ENCODE results near the gene SLC29A4. TPM values are rescaled to one million over a fixed set of nuclear protein-coding genes. Genes with fewer than 3 reads are reported as not detected.
"Not testable (repeated sequence)": the region's sequence is repeated elsewhere in the genome, so short reads cannot be mapped to it uniquely, and the experiment has no call there.

The SLC29A4 gene
- polyA plus RNA-seq, 1 donor = 22.7 TPM

DNA sequence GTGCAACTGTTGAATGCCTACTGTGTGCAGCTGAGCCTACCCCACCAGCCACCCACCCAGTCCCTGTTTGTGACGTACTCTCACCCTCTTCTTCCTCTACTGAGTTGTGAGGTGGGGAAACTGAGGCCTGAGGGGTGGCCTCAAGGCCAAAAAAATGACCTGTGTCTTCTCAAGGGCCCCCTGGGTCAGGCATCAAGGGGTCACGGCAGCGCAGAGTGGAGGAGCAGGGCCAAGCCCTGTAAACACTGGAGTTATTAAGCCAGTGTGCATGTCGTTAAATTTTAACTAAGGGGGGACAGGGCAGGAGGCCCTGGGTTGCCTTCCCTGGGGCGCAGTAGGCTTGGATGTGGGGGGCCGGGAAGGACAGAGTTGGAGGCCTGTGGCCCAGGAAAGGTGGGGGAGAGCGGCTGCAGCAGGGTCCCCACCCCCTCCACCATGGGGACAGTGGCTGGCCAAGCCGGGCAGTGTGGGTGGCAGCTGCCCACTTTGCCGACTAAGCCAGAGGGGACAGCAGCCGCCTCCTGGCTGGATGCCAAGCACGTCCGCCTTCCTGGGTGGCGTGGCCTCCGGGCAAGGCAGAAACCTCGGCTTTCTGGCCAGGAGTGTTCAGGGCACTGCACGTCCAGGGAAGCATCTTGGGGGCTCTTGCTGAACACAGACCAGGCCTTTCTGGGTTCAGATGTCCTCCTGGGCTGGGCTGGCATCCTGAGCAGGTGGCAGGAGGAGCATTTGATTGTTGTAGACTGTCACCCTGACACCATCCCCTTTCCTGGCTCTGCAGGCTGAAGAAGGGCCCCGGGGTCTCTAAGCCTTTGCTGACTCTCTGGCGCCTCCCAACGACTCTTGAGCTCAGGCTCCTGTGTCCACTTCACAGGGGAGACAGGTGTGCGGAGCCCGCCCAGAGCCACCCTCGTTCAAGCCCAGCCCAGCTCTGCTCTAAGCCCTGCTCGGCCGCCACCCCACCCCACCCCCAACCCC, 1.9 kb downstream of the SLC29A4 start:
- no CpG with 5 or more reads among the region's 24 CpGs for WGBS (ENCODE audit: insufficient coverage, low lambda C conversion rate)
- DNase-seq = peak; percentile 65 to 91
- H3K9me3 ChIP-seq (ENCODE audit: control insufficient read depth, low read depth, low read length) = peaks cover 3% of the 10 kb centered on the region
- no peaks in the 10 kb centered on the region for H3K27me3 ChIP-seq (ENCODE audit: control insufficient read depth, insufficient read depth, low read length)
- H3K4me3 ChIP-seq (ENCODE audit: low read length) = peak overlapping the region; percentile 33
- peak overlapping the region; percentile 78 for H3K27ac ChIP-seq (ENCODE audit: low read length)
- H3K4me1 ChIP-seq (ENCODE audit: control insufficient read depth, insufficient read depth, low read length) = peaks cover 3% of the 10 kb centered on the region
- peaks cover 9% of the 10 kb centered on the region for H3K36me3 ChIP-seq (ENCODE audit: control insufficient read depth, insufficient read depth, low read length)

DNA sequence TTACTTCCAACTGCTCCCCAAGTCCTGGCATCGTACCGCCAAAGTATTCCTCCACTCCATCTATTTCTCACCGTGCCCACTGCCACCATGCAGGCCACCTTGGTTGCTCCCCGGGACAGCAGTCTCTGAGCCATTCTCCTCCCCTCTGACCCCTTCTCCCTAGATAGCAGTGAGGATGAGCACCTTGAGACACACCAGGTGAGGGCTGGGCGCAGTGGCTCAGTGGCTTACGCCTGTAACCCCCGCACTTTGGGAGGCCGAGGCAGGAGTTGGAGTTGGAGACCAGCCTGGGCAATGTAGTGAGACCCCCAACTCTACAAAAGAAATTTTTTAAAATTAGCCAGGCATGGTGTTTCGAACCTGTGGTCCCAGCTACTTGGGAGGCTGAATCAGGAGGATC, 4.2 kb downstream of the SLC29A4 start:
- peaks cover 22% of the 10 kb centered on the region for H3K36me3 ChIP-seq (ENCODE audit: control insufficient read depth, insufficient read depth, low read length)
- no peak for DNase-seq
- no CpG with 5 or more reads among the region's 9 CpGs for WGBS (ENCODE audit: insufficient coverage, low lambda C conversion rate)
- H3K9me3 ChIP-seq (ENCODE audit: control insufficient read depth, low read depth, low read length) = peaks cover 3% of the 10 kb centered on the region
- no peak overlapping the region for H3K4me3 ChIP-seq (ENCODE audit: low read length)
- no peak overlapping the region for H3K27ac ChIP-seq (ENCODE audit: low read length)
- H3K4me1 ChIP-seq (ENCODE audit: control insufficient read depth, insufficient read depth, low read length) = peaks cover 3% of the 10 kb centered on the region
- H3K27me3 ChIP-seq (ENCODE audit: control insufficient read depth, insufficient read depth, low read length) = no peaks in the 10 kb centered on the region

DNA sequence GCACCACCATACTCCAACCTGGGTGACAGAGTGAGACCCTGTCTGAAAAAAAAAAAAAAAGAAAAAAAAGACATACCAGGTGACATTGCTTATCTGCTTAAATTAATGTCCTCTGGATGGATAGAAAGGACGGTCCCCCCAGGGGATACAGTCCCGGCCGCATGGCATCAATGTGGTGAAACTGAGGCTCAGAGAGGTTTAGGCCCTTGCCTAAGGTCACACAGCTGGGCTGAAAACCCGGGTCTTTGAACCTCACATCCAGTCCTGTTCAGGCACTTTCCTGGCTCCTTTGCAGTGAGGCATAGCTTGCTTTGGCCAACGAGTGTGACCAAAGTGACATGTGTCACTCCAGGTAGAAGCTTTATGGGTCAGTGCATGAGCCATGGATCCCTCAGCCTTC, 4.6 kb downstream of the SLC29A4 start:
- DNase-seq; H3K4me3 ChIP-seq (ENCODE audit: low read length); H3K9me3 ChIP-seq (ENCODE audit: control insufficient read depth, low read depth, low read length); H3K27ac ChIP-seq (ENCODE audit: low read length); H3K27me3 ChIP-seq (ENCODE audit: control insufficient read depth, insufficient read depth, low read length); H3K4me1 ChIP-seq (ENCODE audit: control insufficient read depth, insufficient read depth, low read length): not testable (repeated sequence)
- no CpG with 5 or more reads among the region's 5 CpGs for WGBS (ENCODE audit: insufficient coverage, low lambda C conversion rate)
- H3K36me3 ChIP-seq (ENCODE audit: control insufficient read depth, insufficient read depth, low read length) = peaks cover 22% of the 10 kb centered on the region

DNA sequence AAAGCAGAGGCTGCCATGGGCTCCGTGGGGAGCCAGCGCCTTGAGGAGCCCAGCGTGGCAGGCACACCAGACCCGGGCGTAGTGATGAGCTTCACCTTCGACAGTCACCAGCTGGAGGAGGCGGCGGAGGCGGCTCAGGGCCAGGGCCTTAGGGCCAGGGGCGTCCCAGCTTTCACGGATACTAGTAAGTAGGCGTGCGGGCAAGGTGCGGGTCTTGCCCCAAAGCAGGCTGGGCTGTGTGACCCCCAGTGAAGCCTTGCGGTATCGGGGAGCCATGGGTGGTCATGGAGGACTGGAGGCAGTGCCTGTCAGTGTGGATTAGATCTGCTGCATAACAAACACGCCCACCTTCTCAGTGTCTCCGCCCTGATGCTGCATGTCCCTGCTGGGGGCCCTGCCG, 5.1 kb downstream of the SLC29A4 start:
- H3K36me3 ChIP-seq (ENCODE audit: control insufficient read depth, insufficient read depth, low read length) = peaks cover 22% of the 10 kb centered on the region
- no peak for DNase-seq
- WGBS (ENCODE audit: insufficient coverage, low lambda C conversion rate) = no CpG with 5 or more reads among the region's 19 CpGs
- no peak overlapping the region for H3K27ac ChIP-seq (ENCODE audit: low read length)
- peaks cover 3% of the 10 kb centered on the region for H3K9me3 ChIP-seq (ENCODE audit: control insufficient read depth, low read depth, low read length)
- H3K27me3 ChIP-seq (ENCODE audit: control insufficient read depth, insufficient read depth, low read length) = no peaks in the 10 kb centered on the region
- no peak overlapping the region for H3K4me3 ChIP-seq (ENCODE audit: low read length)
- peaks cover 3% of the 10 kb centered on the region for H3K4me1 ChIP-seq (ENCODE audit: control insufficient read depth, insufficient read depth, low read length)

DNA sequence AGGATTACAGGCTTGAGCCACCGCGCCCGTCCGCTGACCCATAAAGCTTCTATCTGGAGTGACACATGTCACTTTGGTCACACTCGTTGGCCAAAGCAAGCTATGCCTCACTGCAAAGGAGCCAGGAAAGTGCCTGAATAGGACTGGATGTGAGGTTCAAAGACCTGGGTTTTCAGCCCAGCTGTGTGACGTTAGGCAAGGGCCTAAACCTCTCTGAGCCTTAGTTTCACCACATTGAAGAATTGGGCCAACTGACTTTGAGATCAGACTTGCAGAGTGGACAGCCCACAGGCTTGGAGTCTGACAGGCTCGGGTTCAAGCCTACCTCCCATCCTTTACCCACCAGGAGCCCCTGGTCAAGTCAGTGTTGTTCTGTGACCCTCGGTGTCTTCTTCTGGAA, 5.8 kb downstream of the SLC29A4 start:
- no CpG with 5 or more reads among the region's 8 CpGs for WGBS (ENCODE audit: insufficient coverage, low lambda C conversion rate)

DNA sequence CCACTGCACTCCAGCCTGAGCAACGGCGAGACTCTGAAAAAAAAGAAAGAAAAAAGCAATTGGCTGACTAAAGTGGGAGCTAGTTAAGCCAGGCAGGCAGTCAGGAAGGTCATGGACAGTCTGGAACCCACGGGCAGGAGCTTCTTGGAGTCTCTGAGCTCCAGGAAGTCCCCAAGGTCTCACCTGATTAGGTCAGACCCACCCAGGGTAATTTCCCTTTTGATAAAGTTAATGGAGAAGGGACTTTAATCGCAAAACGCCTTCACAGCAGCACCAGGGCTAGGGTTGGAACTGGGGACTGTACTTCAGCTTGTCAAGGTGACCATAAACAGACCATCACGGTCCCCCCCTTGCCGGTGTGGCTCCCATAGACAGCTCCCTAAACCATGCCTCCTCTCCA, 6.6 kb downstream of the SLC29A4 start:
- peaks cover 6% of the 10 kb centered on the region for H3K9me3 ChIP-seq (ENCODE audit: control insufficient read depth, low read depth, low read length)
- no CpG with 5 or more reads among the region's 7 CpGs for WGBS (ENCODE audit: insufficient coverage, low lambda C conversion rate)
- no peaks in the 10 kb centered on the region for H3K27me3 ChIP-seq (ENCODE audit: control insufficient read depth, insufficient read depth, low read length)
- peaks cover 26% of the 10 kb centered on the region for H3K36me3 ChIP-seq (ENCODE audit: control insufficient read depth, insufficient read depth, low read length)
- no peak overlapping the region for H3K4me3 ChIP-seq (ENCODE audit: low read length)
- DNase-seq = peak in 1 of 2 donors; percentile 54
- H3K27ac ChIP-seq (ENCODE audit: low read length) = no peak overlapping the region
- H3K4me1 ChIP-seq (ENCODE audit: control insufficient read depth, insufficient read depth, low read length) = peaks cover 3% of the 10 kb centered on the region

More for the DNA sequence above, 5.8 kb downstream of the SLC29A4 start:
- not testable (repeated sequence) for H3K9me3 ChIP-seq (ENCODE audit: control insufficient read depth, low read depth, low read length); H3K4me1 ChIP-seq (ENCODE audit: control insufficient read depth, insufficient read depth, low read length); H3K27me3 ChIP-seq (ENCODE audit: control insufficient read depth, insufficient read depth, low read length); H3K27ac ChIP-seq (ENCODE audit: low read length); DNase-seq; H3K4me3 ChIP-seq (ENCODE audit: low read length)
- peaks cover 22% of the 10 kb centered on the region for H3K36me3 ChIP-seq (ENCODE audit: control insufficient read depth, insufficient read depth, low read length)

DNA sequence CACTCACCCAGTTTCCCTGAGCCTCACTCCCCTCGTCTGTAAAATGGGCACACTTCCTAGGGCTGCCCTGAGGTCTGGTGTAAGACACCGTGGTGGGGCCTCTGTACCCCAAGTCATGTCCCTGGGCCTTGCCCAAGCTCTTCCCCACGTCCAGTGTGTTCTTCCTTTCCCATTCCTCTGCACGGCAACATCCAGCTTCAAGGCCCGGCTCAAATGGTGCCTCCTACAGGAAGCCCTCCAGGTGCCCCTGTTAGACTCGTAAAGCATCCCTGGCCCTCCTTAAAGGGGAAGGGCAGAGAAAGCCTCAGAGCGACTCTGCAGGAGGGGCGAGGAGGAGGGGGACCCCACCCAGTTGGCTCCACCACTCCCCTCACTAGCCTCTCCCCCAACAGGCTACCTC, 8.6 kb downstream of the SLC29A4 start:
- H3K36me3 ChIP-seq (ENCODE audit: control insufficient read depth, insufficient read depth, low read length) = peaks cover 38% of the 10 kb centered on the region
- WGBS (ENCODE audit: insufficient coverage, low lambda C conversion rate) = no CpG with 5 or more reads among the region's 8 CpGs
- no peak for DNase-seq
- H3K4me3 ChIP-seq (ENCODE audit: low read length) = no peak overlapping the region
- peaks cover 8% of the 10 kb centered on the region for H3K9me3 ChIP-seq (ENCODE audit: control insufficient read depth, low read depth, low read length)
- H3K27me3 ChIP-seq (ENCODE audit: control insufficient read depth, insufficient read depth, low read length) = no peaks in the 10 kb centered on the region
- no peak overlapping the region for H3K27ac ChIP-seq (ENCODE audit: low read length)
- H3K4me1 ChIP-seq (ENCODE audit: control insufficient read depth, insufficient read depth, low read length) = peaks cover 2% of the 10 kb centered on the region

DNA sequence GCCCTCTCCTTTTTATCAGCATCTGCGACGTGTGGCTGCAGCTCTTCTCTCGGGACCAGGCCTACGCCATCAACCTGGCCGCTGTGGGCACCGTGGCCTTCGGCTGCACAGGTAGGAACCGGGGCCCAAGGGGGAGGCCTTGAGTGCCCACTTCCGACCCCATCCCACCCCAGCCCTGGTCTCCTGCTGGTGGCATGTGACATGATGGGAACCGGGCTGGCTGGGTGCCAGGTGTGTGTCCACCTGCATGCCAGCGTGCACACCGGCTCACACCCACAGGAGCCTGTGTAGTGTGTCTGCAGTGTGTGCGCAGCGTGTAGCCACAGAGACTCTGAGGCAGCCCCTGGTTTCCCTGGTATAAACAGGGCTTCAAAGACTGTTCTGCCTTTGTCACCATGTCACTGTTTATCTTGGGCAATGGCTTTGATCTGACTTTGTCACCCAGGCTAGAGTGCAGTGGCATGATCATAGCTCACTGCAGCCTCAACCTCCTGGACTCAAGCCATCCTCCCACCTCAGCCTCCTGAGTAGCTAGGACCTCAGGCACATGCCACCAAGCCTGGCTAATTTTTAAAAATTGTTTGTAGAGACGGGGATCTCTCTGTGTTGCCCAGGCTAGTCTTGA, 9.1 kb downstream of the SLC29A4 start:
- H3K9me3 ChIP-seq (ENCODE audit: control insufficient read depth, low read depth, low read length); H3K4me3 ChIP-seq (ENCODE audit: low read length); H3K27me3 ChIP-seq (ENCODE audit: control insufficient read depth, insufficient read depth, low read length); H3K4me1 ChIP-seq (ENCODE audit: control insufficient read depth, insufficient read depth, low read length); H3K27ac ChIP-seq (ENCODE audit: low read length); DNase-seq: not testable (repeated sequence)
- H3K36me3 ChIP-seq (ENCODE audit: control insufficient read depth, insufficient read depth, low read length) = peaks cover 38% of the 10 kb centered on the region
- whole genome bisulfite sequencing (ENCODE audit: insufficient coverage, low lambda C conversion rate) = no CpG with 5 or more reads among the region's 15 CpGs

DNA sequence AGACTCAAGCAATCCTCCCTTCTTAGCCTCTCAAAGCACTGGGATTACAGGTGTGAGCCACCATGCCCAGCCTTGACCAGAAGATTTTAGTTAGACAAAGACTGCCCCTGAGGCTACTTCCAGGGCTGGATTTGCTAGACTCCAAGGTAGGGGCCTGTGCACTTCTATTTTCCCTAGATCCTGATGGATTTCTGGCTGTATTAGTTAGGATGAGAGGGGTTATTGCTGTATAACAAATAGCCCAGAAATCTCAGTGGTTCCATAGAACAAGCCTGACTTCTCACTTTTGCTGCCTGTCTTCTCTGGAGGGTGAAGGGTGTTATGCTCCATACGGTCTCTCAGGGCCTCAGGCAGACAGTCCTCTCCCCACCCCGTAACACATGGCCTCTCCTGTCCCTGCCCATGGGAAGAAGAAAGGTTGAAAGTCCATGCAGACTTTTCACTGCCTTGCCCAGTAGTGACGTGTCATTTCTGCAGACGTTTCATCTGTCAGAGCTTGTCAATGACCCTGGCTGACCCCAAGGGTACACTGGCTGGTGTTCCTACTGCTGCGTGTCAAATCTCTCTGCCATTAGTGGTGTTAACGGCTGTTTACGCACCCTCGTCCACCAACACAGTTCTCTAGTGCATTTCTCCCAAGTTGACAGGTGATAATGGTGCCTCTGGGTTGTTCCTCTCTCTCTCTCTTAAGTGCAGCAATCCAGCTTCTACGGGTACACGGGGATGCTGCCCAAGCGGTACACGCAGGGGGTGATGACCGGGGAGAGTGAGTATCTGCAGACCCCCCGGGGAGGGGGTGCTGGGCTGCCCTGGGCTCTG, 11.6 kb downstream of the SLC29A4 start:
- peak in 1 of 2 donors; percentile 67 for DNase-seq
- Histone ChIP-seq H3K27ac (ENCODE audit: low read length) (no peak overlapping the region), H3K27me3 (ENCODE audit: control insufficient read depth, insufficient read depth, low read length) (no peaks in the 10 kb centered on the region), H3K4me1 (ENCODE audit: control insufficient read depth, insufficient read depth, low read length) (peaks cover 2% of the 10 kb centered on the region), H3K9me3 (ENCODE audit: control insufficient read depth, low read depth, low read length) (peaks cover 11% of the 10 kb centered on the region), H3K4me3 (ENCODE audit: low read length) (no peak overlapping the region), H3K36me3 (ENCODE audit: control insufficient read depth, insufficient read depth, low read length) (peaks cover 37% of the 10 kb centered on the region)
- no CpG with 5 or more reads among the region's 14 CpGs for WGBS (ENCODE audit: insufficient coverage, low lambda C conversion rate)

Data from large intestine (tissue), 3 donors.